Thoracic aorta (tissue), 2 donors: ENCODE results near the gene BRD4. TPM values are rescaled to one million over a fixed set of nuclear protein-coding genes. Genes with fewer than 3 reads are reported as not detected.

ENCODE experiments used
- ATAC-seq: fragments of 150-250 bp; one replicate; pipeline ENCODE4 v1.8.0; 2017; ENCODE audit warnings: low read depth; ENCODE audit not compliant: insufficient number of reproducible peaks, low FRiP score
- DNase-seq: peaks from one replicate; pipeline ENCODE4 v3.0.0-alpha.2; 2020; ENCODE audit warnings: low spot score
- H3K27ac ChIP-seq, 2 donors: fragments of 200-600 bp; sonication (generic); 1 replicate in 1 of 2; 2 replicates in 1 of 2; pipeline ENCODE4 v1.5.1; 2016; ENCODE audit warnings: mild to moderate bottlenecking in 2 of 2, moderate library complexity in 2 of 2
- H3K27me3 ChIP-seq: fragments of 200-600 bp; sonication (generic); replicated peaks from 2 replicates; pipeline ENCODE4 v1.6.0; 2016; ENCODE audit warnings: mild to moderate bottlenecking; ENCODE audit not compliant: insufficient read depth
- H3K36me3 ChIP-seq: fragments of 200-600 bp; sonication (generic); one replicate; pipeline ENCODE4 v1.5.1; 2016
- H3K4me1 ChIP-seq, 2 donors: fragments of 200-600 bp; sonication (generic); 1 replicate in 1 of 2; 2 replicates in 1 of 2; pipeline versions ENCODE4 v1.5.1 to v1.6.0; 2016; ENCODE audit warnings: low read depth in 2 of 2, mild to moderate bottlenecking in 1 of 2; ENCODE audit not compliant: control insufficient read depth in 1 of 2
- H3K4me3 ChIP-seq: fragments of 200-600 bp; sonication (generic); 2 replicates; pipeline ENCODE4 v1.5.1; 2016; ENCODE audit warnings: mild to moderate bottlenecking
- H3K9me3 ChIP-seq: fragments of 200-600 bp; sonication (generic); 2 replicates; pipeline ENCODE4 v1.5.1; 2016
- total RNA-seq, 2 donors: library from RNA; depleted of rRNA; stranded (reverse); fragments of >200 nt; gene quantifications; one replicate each; pipeline versions ENCODE4 v1.1.0 to v1.2.3, GENCODE V29; 2016
- TF ChIP-seq, protein P1 (sequence below): fragments of 200-600 bp; sonication (generic); IDR thresholded peaks from one replicate; pipeline ENCODE4 v1.5.1; 2019; ENCODE audit warnings: antibody characterized with exemption

BRD4 gene
- total RNA-seq, 2 donors from 2014 or later, result 49.0 to 70.9 TPM

DNA sequence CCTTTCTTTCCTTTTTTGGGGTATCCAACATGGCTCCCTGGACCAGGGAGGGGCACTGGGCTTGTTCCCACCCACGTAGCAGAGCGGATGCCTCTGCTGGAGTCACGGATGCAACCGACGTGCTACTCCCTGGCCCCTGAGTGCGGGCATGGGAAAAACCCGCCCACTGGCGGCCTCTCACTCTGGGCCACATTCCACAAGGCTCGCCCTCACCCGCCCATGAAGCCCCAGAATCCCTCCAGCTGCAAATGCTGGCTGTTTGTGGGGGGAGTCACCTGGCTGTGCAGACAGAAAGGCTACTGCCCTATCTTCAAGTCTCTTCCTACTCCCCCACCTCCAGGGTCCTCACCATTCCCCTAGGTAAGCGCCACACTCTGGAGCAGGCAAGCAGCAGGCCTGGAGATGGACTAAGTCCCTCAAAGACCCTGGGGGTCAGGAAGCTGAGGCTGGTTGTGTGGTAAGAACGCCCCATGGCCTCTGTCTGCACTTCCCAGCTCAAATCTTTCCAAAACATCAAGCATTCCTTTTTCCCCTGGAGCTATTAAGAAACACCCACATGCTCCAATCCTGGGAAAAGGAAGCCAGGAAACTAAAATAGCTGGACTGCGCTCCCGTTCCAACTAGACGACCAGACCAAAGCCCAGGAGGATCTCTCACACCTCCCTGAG lies 82.2 kb downstream of the BRD4 start:
- Histone ChIP-seq H3K9me3 (no peaks in the 10 kb centered on the region), H3K27ac (peak overlapping the region; percentile 100), H3K27me3 (no peaks in the 10 kb centered on the region), H3K36me3 (peaks cover 24% of the 10 kb centered on the region), H3K4me1 (peaks cover 59 to 89% of the 10 kb centered on the region in 2 donors), H3K4me3 (peak overlapping the region; percentile 64)
- TF ChIP-seq, protein P1, sequence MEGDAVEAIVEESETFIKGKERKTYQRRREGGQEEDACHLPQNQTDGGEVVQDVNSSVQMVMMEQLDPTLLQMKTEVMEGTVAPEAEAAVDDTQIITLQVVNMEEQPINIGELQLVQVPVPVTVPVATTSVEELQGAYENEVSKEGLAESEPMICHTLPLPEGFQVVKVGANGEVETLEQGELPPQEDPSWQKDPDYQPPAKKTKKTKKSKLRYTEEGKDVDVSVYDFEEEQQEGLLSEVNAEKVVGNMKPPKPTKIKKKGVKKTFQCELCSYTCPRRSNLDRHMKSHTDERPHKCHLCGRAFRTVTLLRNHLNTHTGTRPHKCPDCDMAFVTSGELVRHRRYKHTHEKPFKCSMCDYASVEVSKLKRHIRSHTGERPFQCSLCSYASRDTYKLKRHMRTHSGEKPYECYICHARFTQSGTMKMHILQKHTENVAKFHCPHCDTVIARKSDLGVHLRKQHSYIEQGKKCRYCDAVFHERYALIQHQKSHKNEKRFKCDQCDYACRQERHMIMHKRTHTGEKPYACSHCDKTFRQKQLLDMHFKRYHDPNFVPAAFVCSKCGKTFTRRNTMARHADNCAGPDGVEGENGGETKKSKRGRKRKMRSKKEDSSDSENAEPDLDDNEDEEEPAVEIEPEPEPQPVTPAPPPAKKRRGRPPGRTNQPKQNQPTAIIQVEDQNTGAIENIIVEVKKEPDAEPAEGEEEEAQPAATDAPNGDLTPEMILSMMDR, result no peak
- ATAC-seq, result no peak
- DNase-seq, result peak; percentile 48

DNA sequence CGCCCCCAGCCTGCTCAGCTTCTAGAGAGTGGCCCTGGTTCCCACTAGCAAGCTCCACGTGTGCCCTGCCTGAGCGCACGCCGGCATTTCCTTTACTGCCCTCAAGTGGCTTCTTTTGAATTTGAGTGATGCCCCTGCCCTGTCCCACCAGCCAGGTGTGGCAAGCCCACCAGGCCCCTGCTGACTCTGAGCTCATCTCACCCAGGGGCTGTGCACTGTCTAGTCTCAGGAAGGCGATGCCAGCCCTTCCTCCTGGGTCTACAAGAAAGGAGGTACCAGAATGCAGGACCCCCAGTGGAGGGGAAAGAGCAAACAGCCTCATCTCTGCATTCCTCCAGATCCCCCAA lies 82.8 kb downstream of the BRD4 start:
- H3K4me3 ChIP-seq, result peak overlapping the region; percentile 64
- H3K27ac ChIP-seq, result peak overlapping the region; percentile 100
- H3K27me3 ChIP-seq, result no peaks in the 10 kb centered on the region
- TF ChIP-seq, protein P1, result no peak
- DNase-seq (no peak), ATAC-seq (no peak)
- no peaks in the 10 kb centered on the region for H3K9me3 ChIP-seq
- peaks cover 18% of the 10 kb centered on the region for H3K36me3 ChIP-seq
- H3K4me1 ChIP-seq, result peaks cover 65 to 95% of the 10 kb centered on the region in 2 donors

GRCh38 chr19:15248648-15249527 lies 83.5 kb downstream of the BRD4 start:
- Histone ChIP-seq H3K4me3 (peak overlapping the region; percentile 64), H3K27me3 (no peaks in the 10 kb centered on the region), H3K36me3 (peaks cover 15% of the 10 kb centered on the region), H3K27ac (peak overlapping the region; percentile 100), H3K9me3 (no peaks in the 10 kb centered on the region), H3K4me1 (peaks cover 65 to 95% of the 10 kb centered on the region in 2 donors)
- ATAC-seq, result no peak
- TF ChIP-seq, protein P1, result peak; percentile 21
- peak; percentile 64 for DNase-seq

DNA sequence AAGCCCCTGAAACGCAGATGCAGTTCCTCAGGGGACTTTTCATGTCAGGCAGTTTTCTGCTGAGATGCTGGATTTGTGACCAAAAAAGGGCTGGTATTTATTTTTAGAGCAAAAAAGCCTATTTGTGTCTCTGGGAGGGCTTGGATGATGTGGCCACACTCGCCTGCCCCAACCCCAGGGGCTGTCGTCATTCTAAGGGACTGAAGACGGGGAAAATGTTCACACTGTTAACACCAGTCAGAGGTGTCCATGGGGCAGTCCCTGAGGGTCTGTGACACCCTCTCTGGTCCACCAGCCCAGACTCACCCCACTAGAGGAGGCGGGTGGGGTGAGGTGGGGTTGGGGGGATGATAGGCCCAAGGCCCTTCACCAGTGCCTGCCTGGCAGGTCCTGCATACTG lies 84.2 kb downstream of the BRD4 start:
- H3K9me3 ChIP-seq, result no peaks in the 10 kb centered on the region
- H3K27ac ChIP-seq, result peak overlapping the region; percentile 100
- peak; percentile 12 for ATAC-seq
- TF ChIP-seq, protein P1, result no peak
- no peak for DNase-seq
- H3K27me3 ChIP-seq, result no peaks in the 10 kb centered on the region
- H3K4me1 ChIP-seq, result peaks cover 61 to 94% of the 10 kb centered on the region in 2 donors
- peak overlapping the region; percentile 3 for H3K4me3 ChIP-seq
- H3K36me3 ChIP-seq, result peaks cover 7% of the 10 kb centered on the region
